K562 (cell line): Measurements from ENCODE around the gene RGS9. TPM values are rescaled to one million over a fixed set of nuclear protein-coding genes. Genes with fewer than 3 reads are reported as not detected.

Experiments
- CHCHD3 ChIP-seq: fragments of 250-450 bp; sonication (Bioruptor Pico); IDR thresholded peaks from 2 replicates; pipeline ENCODE4 v2.1.2; 2022; ENCODE audit warnings: mild to moderate bottlenecking
- DACH1 ChIP-seq: fragments of 450-650 bp; IDR thresholded peaks from 2 replicates; pipeline ENCODE4 v1.6.1; 2018; ENCODE audit not compliant: partially characterized antibody
- DIDO1 ChIP-seq: fragments of 450-650 bp; IDR thresholded peaks from 2 replicates; pipeline ENCODE4 v1.6.1; 2016; ENCODE audit warnings: low read depth, missing biosample characterization, missing genetic modification characterization
- KDM5B ChIP-seq: fragments of 200-600 bp; sonication (generic); IDR thresholded peaks from 2 replicates; pipeline ENCODE4 v1.6.1; 2012; ENCODE audit warnings: low read depth, mild to moderate bottlenecking, moderate library complexity, low read length, control low read depth, inconsistent platforms; ENCODE audit not compliant: insufficient replicate concordance
- polyA plus RNA-seq, 8 experiments: library from polyadenylated mRNA; depleted of rRNA in 4 of 8; stranded (reverse) in 5 of 8; unstranded in 3 of 8; fragments of >200 nt; fragmentation: Nextera tagmentation in 2 of 8; fragmentation: Illumina TruSeq in 1 of 8; extraction: Ambion mirVana in 2 of 8; extraction: Trizol in 1 of 8; gene quantifications; 2 replicates each; pipeline versions ENCODE4 v1.2.1 to v1.2.3, GENCODE V29; 2011 to 2014; ENCODE audit warnings: inconsistent platforms in 1 of 8, missing spikeins in 1 of 8
- total RNA-seq, 7 experiments: library from RNA; depleted of rRNA in 6 of 7; stranded (reverse); fragments of >200 nt in 6 of 7; fragmentation: Illumina TruSeq in 2 of 7; extraction: Trizol in 2 of 7; gene quantifications; 2 replicates each; pipeline versions ENCODE4 v1.2.1 to v1.2.3, GENCODE V29; 2011 to 2021; ENCODE audit warnings: low replicate concordance in 1 of 7
- TF ChIP-seq, protein P1 (sequence below): sonication (generic); formaldehyde crosslinking; IDR thresholded peaks from 2 replicates; pipeline ENCODE4 v1.4.0; 2020; ENCODE audit warnings: mild to moderate bottlenecking, missing genetic modification reagents
- TF ChIP-seq, protein P2 (sequence below): fragments of 250-450 bp; sonication (Bioruptor Pico); IDR thresholded peaks from 2 replicates; pipeline ENCODE4 v1.8.0; 2021; ENCODE audit warnings: moderate library complexity, mild to moderate bottlenecking, inconsistent platforms
- TF ChIP-seq, protein P3 (sequence below), 2 experiments: fragments of 450-650 bp in 1 of 2; sonication (generic) in 1 of 2; formaldehyde crosslinking in 1 of 2; IDR thresholded peaks; 2 replicates each; pipeline versions ENCODE4 v1.7.1 to v1.9.0; 2016 to 2022; ENCODE audit warnings: inconsistent platforms in 1 of 2, mild to moderate bottlenecking in 1 of 2, missing genetic modification reagents in 1 of 2
- TF ChIP-seq, protein P4 (sequence below): fragments of 150-350 bp; IDR thresholded peaks from 2 replicates; pipeline ENCODE4 v1.6.1; 2014; ENCODE audit warnings: low read depth, mild to moderate bottlenecking, low read length, borderline replicate concordance

Gene RGS9
- total and polyA plus RNA-seq, 9 of the 15 experiments (the other 6 are each of a cell fraction or from before 2014, with no cell fraction given) = 0.18 to 1.4 (median 0.55) TPM

DNA sequence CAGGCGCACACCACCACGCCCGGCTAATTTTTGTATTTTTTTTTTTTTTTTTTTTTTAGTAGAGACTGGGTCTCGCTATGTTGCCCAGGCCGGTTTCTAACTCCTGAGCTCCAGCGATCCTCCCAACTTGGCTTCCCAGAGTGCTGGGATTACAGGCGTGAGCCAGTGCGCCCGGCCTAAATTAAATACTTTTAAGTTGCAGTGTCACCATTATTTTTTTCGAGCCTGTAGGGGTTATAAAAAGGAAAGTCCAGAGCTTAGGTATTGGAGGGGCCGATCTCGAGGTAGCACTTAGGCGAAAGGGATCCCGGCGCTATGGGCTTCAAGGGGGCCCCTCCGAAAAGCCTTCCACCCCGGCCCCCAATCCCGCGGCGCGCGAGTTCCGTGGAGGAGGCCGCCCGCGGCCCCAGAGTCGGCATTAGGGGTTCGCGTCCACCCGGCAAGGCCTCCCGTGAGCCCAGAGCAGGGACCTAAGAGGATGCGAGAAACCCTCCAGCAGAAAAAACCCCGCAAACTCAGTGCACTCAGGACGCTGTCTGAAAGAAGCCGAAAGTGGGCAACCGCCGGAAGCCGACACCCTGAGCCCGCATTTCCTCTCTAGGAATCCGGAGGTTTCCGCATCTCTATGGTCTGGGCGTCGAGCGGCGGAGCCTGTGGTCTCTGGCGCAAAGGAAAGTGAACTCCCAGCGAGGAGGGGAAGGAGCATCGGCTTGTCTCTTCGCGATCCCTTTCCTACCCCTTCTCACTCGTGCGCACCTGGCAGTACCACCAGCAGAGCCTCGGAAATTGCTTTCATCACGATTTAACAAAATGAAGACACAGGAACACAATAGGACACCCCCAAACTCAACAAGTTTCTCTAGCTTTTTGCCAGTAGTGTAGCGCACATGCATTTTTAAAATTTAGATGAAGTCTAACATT lies 14.1 kb upstream of the RGS9 start (continued):
- TF ChIP-seq DACH1 (no peak), KDM5B (peak; percentile 86), DIDO1 (peak; percentile 94), CHCHD3 (CRISPR knock-in tag) (no peak)
- TF ChIP-seq, protein P1, sequence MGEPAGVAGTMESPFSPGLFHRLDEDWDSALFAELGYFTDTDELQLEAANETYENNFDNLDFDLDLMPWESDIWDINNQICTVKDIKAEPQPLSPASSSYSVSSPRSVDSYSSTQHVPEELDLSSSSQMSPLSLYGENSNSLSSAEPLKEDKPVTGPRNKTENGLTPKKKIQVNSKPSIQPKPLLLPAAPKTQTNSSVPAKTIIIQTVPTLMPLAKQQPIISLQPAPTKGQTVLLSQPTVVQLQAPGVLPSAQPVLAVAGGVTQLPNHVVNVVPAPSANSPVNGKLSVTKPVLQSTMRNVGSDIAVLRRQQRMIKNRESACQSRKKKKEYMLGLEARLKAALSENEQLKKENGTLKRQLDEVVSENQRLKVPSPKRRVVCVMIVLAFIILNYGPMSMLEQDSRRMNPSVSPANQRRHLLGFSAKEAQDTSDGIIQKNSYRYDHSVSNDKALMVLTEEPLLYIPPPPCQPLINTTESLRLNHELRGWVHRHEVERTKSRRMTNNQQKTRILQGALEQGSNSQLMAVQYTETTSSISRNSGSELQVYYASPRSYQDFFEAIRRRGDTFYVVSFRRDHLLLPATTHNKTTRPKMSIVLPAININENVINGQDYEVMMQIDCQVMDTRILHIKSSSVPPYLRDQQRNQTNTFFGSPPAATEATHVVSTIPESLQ = 0 out of 2 replicates have a peak, but pooled peaks have one; percentile 23
- TF ChIP-seq, protein P2, sequence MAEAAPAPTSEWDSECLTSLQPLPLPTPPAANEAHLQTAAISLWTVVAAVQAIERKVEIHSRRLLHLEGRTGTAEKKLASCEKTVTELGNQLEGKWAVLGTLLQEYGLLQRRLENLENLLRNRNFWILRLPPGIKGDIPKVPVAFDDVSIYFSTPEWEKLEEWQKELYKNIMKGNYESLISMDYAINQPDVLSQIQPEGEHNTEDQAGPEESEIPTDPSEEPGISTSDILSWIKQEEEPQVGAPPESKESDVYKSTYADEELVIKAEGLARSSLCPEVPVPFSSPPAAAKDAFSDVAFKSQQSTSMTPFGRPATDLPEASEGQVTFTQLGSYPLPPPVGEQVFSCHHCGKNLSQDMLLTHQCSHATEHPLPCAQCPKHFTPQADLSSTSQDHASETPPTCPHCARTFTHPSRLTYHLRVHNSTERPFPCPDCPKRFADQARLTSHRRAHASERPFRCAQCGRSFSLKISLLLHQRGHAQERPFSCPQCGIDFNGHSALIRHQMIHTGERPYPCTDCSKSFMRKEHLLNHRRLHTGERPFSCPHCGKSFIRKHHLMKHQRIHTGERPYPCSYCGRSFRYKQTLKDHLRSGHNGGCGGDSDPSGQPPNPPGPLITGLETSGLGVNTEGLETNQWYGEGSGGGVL (CRISPR knock-in tag) = no peak
- TF ChIP-seq, protein P3, sequence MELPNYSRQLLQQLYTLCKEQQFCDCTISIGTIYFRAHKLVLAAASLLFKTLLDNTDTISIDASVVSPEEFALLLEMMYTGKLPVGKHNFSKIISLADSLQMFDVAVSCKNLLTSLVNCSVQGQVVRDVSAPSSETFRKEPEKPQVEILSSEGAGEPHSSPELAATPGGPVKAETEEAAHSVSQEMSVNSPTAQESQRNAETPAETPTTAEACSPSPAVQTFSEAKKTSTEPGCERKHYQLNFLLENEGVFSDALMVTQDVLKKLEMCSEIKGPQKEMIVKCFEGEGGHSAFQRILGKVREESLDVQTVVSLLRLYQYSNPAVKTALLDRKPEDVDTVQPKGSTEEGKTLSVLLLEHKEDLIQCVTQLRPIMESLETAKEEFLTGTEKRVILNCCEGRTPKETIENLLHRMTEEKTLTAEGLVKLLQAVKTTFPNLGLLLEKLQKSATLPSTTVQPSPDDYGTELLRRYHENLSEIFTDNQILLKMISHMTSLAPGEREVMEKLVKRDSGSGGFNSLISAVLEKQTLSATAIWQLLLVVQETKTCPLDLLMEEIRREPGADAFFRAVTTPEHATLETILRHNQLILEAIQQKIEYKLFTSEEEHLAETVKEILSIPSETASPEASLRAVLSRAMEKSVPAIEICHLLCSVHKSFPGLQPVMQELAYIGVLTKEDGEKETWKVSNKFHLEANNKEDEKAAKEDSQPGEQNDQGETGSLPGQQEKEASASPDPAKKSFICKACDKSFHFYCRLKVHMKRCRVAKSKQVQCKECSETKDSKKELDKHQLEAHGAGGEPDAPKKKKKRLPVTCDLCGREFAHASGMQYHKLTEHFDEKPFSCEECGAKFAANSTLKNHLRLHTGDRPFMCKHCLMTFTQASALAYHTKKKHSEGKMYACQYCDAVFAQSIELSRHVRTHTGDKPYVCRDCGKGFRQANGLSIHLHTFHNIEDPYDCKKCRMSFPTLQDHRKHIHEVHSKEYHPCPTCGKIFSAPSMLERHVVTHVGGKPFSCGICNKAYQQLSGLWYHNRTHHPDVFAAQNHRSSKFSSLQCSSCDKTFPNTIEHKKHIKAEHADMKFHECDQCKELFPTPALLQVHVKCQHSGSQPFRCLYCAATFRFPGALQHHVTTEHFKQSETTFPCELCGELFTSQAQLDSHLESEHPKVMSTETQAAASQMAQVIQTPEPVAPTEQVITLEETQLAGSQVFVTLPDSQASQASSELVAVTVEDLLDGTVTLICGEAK (IDR thresholded peaks at IDR 0.05) = peak; percentile 98
- TF ChIP-seq, protein P3 (CRISPR knock-in tag; IDR thresholded peaks at IDR 0.05) = no peak
- TF ChIP-seq, protein P4, sequence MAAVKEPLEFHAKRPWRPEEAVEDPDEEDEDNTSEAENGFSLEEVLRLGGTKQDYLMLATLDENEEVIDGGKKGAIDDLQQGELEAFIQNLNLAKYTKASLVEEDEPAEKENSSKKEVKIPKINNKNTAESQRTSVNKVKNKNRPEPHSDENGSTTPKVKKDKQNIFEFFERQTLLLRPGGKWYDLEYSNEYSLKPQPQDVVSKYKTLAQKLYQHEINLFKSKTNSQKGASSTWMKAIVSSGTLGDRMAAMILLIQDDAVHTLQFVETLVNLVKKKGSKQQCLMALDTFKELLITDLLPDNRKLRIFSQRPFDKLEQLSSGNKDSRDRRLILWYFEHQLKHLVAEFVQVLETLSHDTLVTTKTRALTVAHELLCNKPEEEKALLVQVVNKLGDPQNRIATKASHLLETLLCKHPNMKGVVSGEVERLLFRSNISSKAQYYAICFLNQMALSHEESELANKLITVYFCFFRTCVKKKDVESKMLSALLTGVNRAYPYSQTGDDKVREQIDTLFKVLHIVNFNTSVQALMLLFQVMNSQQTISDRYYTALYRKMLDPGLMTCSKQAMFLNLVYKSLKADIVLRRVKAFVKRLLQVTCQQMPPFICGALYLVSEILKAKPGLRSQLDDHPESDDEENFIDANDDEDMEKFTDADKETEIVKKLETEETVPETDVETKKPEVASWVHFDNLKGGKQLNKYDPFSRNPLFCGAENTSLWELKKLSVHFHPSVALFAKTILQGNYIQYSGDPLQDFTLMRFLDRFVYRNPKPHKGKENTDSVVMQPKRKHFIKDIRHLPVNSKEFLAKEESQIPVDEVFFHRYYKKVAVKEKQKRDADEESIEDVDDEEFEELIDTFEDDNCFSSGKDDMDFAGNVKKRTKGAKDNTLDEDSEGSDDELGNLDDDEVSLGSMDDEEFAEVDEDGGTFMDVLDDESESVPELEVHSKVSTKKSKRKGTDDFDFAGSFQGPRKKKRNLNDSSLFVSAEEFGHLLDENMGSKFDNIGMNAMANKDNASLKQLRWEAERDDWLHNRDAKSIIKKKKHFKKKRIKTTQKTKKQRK = no peak
